Eye (tissue), 1 donor: Measurements from ENCODE around the gene SYT10.
"Not testable (repeated sequence)": the region's sequence is repeated elsewhere in the genome, so short reads cannot be mapped to it uniquely, and the experiment has no call there.

Source experiments
- DNase-seq: peaks from one replicate; pipeline ENCODE4 v3.0.0-alpha.2; 2015

SYT10 gene

DNA sequence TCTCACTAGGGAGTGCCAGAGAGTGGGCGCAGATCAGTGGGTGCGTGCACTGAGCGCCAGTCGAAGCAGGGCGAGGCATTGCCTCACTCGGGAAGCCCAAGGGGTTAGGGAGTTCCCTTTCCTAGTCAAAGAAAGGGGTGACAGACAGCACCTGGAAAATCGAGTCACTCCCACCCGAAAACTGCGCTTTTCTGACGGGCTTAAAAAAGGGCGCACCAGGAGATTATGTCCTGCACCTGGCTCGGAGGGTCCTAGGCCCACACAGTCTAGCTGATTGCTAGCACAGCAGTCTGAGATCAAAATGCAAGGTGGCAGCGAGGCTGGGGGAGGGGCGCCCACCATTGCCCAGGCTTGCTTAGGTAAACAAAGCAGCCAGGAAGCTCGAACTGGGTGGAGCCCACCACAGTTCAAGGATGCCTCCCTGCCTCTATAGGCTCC is 107.6 kb downstream of the SYT10 start:
- not testable (repeated sequence) for DNase-seq

DNA sequence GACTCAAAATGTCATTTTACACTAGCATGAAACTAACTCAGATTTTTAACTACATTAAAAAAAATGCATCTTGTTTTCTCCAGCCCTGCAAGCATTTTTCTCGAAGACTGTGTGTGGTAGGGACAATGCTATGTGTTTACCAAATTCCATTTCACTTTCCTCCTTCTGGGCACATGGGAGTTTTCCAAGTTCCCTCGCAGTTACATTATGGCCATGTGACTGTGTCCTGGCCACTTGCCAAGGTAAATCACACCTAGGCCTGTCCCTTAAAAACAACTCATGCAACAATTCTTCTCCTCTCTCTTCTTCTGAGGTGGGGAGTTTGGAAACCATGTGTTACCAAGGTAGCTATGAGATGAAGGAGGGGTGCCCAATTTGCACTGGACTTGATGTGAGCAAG is 108.7 kb downstream of the SYT10 start:
- no peak for DNase-seq
